DMS 273 (cell line): Measurements from ENCODE around the gene SHANK1.
"Not testable (repeated sequence)": the region's sequence is repeated elsewhere in the genome, so short reads cannot be mapped to it uniquely, and the experiment has no call there.

Experiments
- DNase-seq: peaks from one replicate; lab custom pipeline; 2025; ENCODE audit not compliant: unreplicated experiment; lab: John Stamatoyannopoulos, UW

SHANK1 gene

GRCh38 chr19:50640368-50640767, 79.2 kb downstream of the SHANK1 start:
- no peak for DNase-seq

- DNase-seq: peak; percentile 71
Observed at GRCh38 chr19:50639121-50640112, 80.2 kb downstream of the SHANK1 start, which contains the start of gene SYT3. Gene SYT3, minus strand, starts transcription at chr19:50639881. Its CDS starts 2,470 bp downstream, at chr19:50637411.

GRCh38 chr19:50638600-50638999, 81.0 kb downstream of the SHANK1 start:
- DNase-seq: no peak

DNA sequence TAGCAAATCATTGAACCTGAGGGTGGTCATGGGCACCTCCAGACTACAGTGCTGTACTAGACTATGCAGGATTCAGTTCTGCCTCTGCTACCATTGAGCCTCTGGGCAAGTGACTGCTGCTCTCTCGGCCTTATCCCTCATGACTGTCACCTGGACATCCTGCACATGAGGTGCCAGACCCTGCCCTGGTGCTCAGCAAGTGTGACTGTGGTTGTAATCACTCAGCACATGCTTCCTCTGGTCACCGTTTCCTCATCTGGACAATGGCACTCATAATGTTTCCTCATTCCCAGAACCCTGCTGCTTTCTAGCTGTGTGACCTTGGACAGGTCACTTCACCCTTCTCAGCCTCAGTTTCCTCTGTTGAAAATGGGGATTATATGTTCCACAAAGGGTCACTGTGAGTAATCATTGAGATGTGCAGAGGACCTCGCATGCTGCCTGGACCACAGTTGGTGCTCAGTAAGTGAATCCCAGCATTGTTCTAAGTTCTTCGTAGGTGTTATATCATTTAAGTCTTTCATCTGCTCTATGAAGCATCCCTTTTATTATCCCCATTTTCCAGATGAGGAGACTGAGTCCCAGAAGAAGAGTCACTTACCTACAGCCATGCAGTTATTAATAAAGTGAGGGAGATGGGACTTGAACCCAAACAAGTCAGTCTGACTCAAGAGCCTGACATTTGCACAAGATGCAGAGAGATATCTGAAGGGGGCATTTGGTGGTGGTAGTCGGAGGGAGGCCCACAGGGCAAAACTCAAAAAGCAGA, 83.1 kb downstream of the SHANK1 start:
- no peak for DNase-seq

GRCh38 chr19:50633973-50634372, 85.6 kb downstream of the SHANK1 start:
- no peak for DNase-seq

DNA sequence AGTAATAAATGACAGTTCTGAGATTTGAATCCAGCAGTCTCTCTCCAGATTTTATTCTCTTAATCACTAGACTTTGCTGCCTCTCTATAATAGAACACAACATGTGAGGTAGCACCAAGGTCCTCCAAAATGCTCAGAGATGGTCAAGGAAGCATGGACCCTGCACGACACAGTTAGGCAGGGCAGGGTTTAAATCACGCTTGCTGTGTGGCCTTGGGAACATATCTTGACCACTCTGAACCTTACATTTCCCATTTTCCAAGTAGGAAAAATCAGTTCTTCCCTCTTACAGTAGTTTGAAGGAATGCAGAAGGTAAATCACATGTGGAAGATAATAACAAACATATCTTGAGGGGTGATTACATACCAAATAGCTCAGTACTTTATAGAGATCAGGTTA, 86.2 kb downstream of the SHANK1 start:
- no peak for DNase-seq

DNA sequence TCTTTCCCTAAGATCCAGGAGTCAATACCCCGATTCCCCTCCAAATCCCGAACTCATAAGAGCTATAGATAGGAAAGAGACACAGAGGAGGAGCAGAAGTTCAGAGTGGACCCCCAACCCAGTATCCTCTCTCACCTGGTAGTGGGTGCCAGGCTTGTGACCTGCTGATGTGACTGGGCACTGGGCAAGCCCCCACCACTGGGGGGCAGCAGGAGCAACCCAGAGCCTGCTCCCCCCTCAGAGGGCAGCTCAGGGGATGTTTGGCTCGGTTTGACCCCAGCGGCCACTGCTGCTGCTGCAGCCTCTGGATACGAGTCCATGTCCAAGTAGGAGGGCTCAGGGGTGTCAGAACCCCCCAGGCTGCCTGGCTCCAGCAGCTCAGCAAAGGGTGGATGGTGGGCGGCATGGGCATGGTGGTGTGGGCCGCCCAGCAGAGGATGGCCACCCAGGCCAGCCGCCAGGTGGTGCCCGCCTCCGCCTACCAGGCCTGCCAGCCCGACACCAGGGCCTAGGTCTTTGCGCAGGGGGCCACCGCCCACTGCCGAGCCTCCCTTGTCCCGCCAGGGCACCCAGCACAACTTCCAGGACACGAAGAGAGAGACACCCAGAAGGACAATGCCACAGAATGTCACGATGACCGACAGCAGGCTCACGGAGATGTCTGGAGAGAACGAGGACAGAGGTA, 87.3 kb downstream of the SHANK1 start:
- DNase-seq: no peak

- DNase-seq: no peak
Observed at GRCh38 chr19:50629801-50630200, 89.8 kb downstream of the SHANK1 start.

GRCh38 chr19:50629194-50629593, 90.4 kb downstream of the SHANK1 start:
- DNase-seq: no peak

GRCh38 chr19:50628551-50628950, 91.1 kb downstream of the SHANK1 start:
- no peak for DNase-seq

GRCh38 chr19:50628146-50628545, 91.5 kb downstream of the SHANK1 start:
- no peak for DNase-seq

GRCh38 chr19:50626795-50627194, 92.8 kb downstream of the SHANK1 start:
- no peak for DNase-seq

- no peak for DNase-seq
Observed at GRCh38 chr19:50626011-50626410, 93.6 kb downstream of the SHANK1 start.

DNA sequence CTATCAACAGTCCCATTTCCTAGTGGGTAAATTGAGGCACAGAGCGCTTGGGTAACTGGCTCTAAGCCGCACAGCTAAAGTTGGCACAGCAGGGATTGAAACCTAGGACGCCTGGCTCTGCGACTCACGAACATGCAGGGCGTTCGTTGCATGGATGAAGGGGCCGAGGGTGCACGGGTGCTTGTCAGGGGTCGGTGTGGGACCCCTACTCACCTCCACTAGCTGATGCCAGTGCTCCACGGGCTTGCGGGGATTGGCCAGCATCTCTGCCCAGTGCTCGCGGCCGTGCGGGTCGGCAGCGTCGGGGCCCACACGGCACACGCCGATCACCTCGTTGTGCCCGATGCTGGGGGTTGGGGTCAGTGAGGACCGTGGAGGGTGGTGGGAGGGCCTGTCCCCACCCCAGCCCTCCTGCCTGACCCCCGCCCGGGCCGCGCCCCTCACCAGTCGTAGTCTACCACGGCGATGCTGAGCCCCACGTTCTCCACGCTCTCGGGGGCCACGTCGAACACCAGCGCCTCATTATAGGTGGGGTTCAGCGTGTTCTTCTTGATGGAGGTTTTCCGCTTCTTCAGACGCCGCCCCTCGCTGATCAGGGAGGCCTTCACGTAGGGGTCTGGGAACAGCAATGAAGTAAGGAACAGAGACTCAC, 94.5 kb downstream of the SHANK1 start:
- no peak for DNase-seq

- DNase-seq: not testable (repeated sequence)
Observed at GRCh38 chr19:50620394-50620906, 99.2 kb downstream of the SHANK1 start.

DNA sequence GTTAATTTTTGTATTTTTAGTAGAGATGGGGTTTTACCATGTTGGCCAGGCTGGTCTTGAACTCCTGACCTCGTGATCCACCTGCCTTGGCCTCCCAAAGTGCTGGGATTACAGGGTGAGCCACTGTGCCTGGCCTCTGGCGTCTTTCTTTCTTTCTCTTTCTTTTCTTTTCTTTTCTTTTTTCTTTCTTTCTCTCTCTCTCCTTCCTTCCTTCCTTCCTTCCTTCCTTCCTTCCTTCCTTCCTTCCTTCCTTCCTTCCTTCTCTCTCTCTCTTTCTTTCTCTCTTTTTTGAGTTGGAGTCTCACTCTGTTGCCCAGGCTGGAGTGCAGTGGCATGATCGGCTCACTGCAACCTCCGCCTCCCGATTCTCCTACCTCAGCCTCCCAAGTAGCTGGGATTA, 100.4 kb downstream of the SHANK1 start:
- DNase-seq: not testable (repeated sequence)

- DNase-seq: not testable (repeated sequence)
Observed at GRCh38 chr19:50618379-50618778, 101.2 kb downstream of the SHANK1 start.

DNA sequence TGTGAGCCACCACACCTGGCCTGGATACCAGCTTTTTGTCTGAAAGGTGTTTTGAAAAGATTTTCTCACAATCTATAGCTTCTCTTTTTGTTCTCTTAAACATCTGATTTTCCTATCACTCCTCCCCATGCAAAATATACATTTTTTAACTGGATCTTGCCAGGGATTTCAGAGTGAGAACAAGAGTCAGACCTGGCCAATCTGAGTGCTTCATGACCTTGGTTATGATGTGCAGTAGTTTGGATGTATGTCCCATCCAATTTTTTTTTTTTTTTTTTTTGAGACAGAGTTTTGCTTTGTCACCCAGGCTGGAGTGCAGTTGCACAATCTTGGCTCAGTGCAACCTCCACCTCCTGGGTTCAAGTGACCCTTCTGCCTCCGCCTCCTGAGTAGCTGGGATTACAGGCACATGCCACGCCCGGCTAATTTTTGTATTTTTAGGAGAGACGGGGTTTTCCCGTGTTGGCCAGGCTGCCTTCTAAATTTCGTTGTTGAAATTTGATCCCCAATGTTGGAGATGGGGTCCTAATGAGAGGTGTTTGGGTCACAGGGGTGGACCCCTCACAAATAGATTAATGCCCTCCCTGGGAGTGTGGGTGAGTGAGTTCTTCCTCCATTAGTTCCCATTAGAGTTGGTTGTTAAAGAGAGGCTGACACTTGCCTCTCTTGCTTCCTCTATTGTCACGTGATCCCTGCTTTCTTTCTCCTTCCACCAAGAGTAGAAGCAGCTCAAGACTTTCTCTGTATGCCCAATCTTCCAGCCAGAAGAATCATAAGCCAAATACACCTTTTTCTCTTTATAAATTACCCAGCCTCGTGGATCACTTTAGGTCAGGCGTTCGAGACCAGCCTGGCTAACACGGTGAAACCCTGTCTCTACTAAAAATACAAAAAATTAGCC, 106.8 kb downstream of the SHANK1 start:
- not testable (repeated sequence) for DNase-seq
